A673 (cell line): Measurements from ENCODE around the gene PODNL1.

Experiments
- EZH2 ChIP-seq: fragments of 200-600 bp; sonication (generic); IDR thresholded peaks from 2 replicates; pipeline ENCODE4 v1.6.1; 2017; ENCODE audit warnings: borderline replicate concordance, low read depth, mild to moderate bottlenecking, mixed read lengths, antibody characterized with exemption, low read length; ENCODE audit not compliant: poor library complexity, severe bottlenecking
- TF ChIP-seq, protein P1 (sequence below): fragments of 300-800, 200-600 bp; sonication (generic); conservative IDR thresholded peaks from 2 replicates; pipeline ENCODE4 v1.5.1; 2017; ENCODE audit warnings: low read depth, mild to moderate bottlenecking, antibody characterized with exemption, low read length, moderate library complexity, mixed read lengths

DNA sequence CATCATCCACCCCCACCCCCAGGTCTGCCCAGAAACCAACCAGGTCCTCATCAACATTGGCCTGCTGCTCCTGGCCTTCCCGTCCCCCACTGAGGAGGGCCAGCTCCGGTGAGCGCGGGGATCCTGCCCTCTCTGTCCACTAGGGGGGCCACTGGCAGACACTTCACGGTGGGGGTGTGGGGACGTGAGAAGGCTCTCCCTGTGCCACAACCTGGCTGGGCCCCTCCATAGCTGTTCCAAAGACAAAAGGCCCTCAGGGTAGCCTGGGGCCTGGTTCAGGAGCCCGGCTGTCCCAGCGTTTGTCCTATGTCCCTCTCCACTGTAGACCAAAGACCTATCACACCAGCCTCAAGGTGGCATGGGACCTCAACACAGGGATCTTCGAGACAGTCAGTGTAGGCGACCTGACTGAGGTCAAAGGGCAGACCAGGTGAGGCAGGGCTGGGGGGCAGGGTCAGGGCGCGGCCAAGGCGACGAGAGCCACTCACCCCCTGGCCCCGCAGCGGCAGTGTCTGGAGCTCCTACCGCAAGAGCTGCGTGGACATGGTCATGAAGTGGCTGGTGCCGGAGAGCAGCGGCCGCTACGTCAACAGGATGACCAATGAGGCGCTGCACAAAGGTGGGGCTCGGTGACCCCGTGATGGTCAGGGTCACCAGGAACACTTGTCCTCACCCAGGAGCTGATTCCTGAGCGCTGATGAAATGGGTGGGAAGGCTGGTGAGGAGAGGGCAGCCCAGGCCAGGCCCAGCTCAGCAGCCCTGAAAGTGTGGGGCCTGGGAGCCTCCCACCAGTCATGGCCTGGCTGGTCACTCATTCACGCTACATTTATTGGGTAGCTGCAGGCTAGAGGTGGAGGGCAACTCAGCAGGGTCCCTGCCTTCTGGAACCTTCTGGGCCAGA, 22.0 kb upstream of the PODNL1 start:
- TF ChIP-seq, protein P1, sequence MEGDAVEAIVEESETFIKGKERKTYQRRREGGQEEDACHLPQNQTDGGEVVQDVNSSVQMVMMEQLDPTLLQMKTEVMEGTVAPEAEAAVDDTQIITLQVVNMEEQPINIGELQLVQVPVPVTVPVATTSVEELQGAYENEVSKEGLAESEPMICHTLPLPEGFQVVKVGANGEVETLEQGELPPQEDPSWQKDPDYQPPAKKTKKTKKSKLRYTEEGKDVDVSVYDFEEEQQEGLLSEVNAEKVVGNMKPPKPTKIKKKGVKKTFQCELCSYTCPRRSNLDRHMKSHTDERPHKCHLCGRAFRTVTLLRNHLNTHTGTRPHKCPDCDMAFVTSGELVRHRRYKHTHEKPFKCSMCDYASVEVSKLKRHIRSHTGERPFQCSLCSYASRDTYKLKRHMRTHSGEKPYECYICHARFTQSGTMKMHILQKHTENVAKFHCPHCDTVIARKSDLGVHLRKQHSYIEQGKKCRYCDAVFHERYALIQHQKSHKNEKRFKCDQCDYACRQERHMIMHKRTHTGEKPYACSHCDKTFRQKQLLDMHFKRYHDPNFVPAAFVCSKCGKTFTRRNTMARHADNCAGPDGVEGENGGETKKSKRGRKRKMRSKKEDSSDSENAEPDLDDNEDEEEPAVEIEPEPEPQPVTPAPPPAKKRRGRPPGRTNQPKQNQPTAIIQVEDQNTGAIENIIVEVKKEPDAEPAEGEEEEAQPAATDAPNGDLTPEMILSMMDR = peak; percentile 31; the same call in 1 of the 2 replicates
- no peak for TF ChIP-seq EZH2
